Measurements from ENCODE around the gene ZBED2. TPM values are rescaled to one million over a fixed set of nuclear protein-coding genes. Genes with fewer than 3 reads are reported as not detected.

The ZBED2 gene
- polyA plus RNA-seq, 1 of the 3 experiments (the other 2 are of a cell fraction): 0.76 TPM

- Histone ChIP-seq H3K9ac (no peak overlapping the region), H3K36me3 (replicated peaks in 1 of 2; ENCODE audit: control insufficient read depth in 1 of 2, insufficient read depth in 2 of 2, low read length in 1 of 2) (no peaks in the 10 kb centered on the region), H3K4me2 (no peak overlapping the region), H3K27me3 (ENCODE audit: insufficient read depth) (no peaks in the 10 kb centered on the region), H3K27ac (ENCODE audit: low read depth in 2 of 2, low read length in 1 of 2) (no peak overlapping the region), H3K79me2 (ENCODE audit: insufficient read depth) (no peaks in the 10 kb centered on the region), H3K9me3 (no peaks in the 10 kb centered on the region; the same call in 1 of the 2 replicates), H2AFZ (ENCODE audit: low read depth) (no peak overlapping the region; the same call in 1 of the 2 replicates), H4K20me1 (ENCODE audit: insufficient read depth) (no peaks in the 10 kb centered on the region), H3F3A (replicated peaks; ENCODE audit: insufficient read depth) (peaks cover 7% of the 10 kb centered on the region), H3K9me2 (no peaks in the 10 kb centered on the region), H3K4me3 (ENCODE audit: low read depth in 2 of 2, low read length in 1 of 2) (no peak overlapping the region), H3K4me1 (ENCODE audit: control insufficient read depth in 1 of 2, insufficient read depth in 2 of 2, low read depth in 1 of 2, low read length in 1 of 2) (peaks cover 3 to 13% of the 10 kb centered on the region in 2 experiments; a peak in 2 of 4 replicates)
- POLR2A ChIA-PET: no interaction called here
- CTCF ChIA-PET: interaction anchor here (0.8 to 1.3 kb wide), 3 partner anchors 9 to 42 kb away, joined by 3 read pairs; no protein-coding TSS in a partner anchor
- no peak for DNase-seq
- peak; percentile 10; the same call in 1 of the 2 replicates for TF ChIP-seq NFIC (IDR thresholded peaks at IDR 0.05; ENCODE audit: borderline replicate concordance)
- TF ChIP-seq MAX (IDR thresholded peaks at IDR 0.05; ENCODE audit: low read depth): no peak
Measured at GRCh38 chr3:111568911-111569310, 26.2 kb downstream of the ZBED2 start.

- no peaks in the 10 kb centered on the region for H3K9me2 ChIP-seq
- H3F3A ChIP-seq (replicated peaks; ENCODE audit: insufficient read depth): peaks cover 7% of the 10 kb centered on the region
Measured at GRCh38 chr3:111568355-111568754, 26.8 kb downstream of the ZBED2 start.

More at GRCh38 chr3:111568355-111568754, 26.8 kb downstream of the ZBED2 start:
- no peaks in the 10 kb centered on the region for H4K20me1 ChIP-seq (ENCODE audit: insufficient read depth)
- H3K27ac ChIP-seq (ENCODE audit: low read depth in 2 of 2, low read length in 1 of 2): no peak overlapping the region
- no peak overlapping the region; the same call in 1 of the 2 replicates for H2AFZ ChIP-seq (ENCODE audit: low read depth)
- TF ChIP-seq TCF12 (IDR thresholded peaks at IDR 0.05) (peak; percentile 72), FOXJ3 (CRISPR knock-in tag; IDR thresholded peaks at IDR 0.05) (no peak), RCOR1 (IDR thresholded peaks at IDR 0.05; ENCODE audit: low read length) (peak; percentile 49; the same call in 1 of the 2 replicates), CTCF (IDR thresholded peaks at IDR 0.05) (no peak), NRF1 (IDR thresholded peaks at IDR 0.05; ENCODE audit: low read depth, low read length) (no peak), PBX3 (IDR thresholded peaks at IDR 0.05) (peak; percentile 60), EP300 (IDR thresholded peaks at IDR 0.05; ENCODE audit: borderline replicate concordance in 1 of 2, low read depth in 1 of 2, low read length in 1 of 2) (peak; percentile 58 to 60; a peak in 3 of 4 replicates), TEAD4 (IDR thresholded peaks at IDR 0.05; ENCODE audit: borderline replicate concordance, insufficient read depth) (peak; percentile 42; the same call in 1 of the 2 replicates), GATA2 (CRISPR knock-in tag; IDR thresholded peaks at IDR 0.05) (peak; percentile 60), NFIC (IDR thresholded peaks at IDR 0.05; ENCODE audit: borderline replicate concordance) (peak; percentile 31; the same call in 1 of the 2 replicates), JUND (IDR thresholded peaks at IDR 0.05) (peak; percentile 32; the same call in 1 of the 2 replicates)
- no peaks in the 10 kb centered on the region for H3K27me3 ChIP-seq (ENCODE audit: insufficient read depth)
- 31% methylated on average over 2 of the region's 2 CpGs for WGBS (ENCODE audit: low lambda C conversion rate)
- POLR2A ChIA-PET: no interaction called here
- H3K36me3 ChIP-seq (replicated peaks in 1 of 2; ENCODE audit: control insufficient read depth in 1 of 2, insufficient read depth in 2 of 2, low read length in 1 of 2): no peaks in the 10 kb centered on the region
- DNase-seq: no peak
- no peaks in the 10 kb centered on the region; the same call in 1 of the 2 replicates for H3K9me3 ChIP-seq
- no peaks in the 10 kb centered on the region for H3K79me2 ChIP-seq (ENCODE audit: insufficient read depth)
- no peak overlapping the region for H3K4me3 ChIP-seq (ENCODE audit: low read depth in 2 of 2, low read length in 1 of 2)
- H3K4me2 ChIP-seq: no peak overlapping the region
- peaks cover 3 to 13% of the 10 kb centered on the region in 2 experiments; a peak in 2 of 4 replicates for H3K4me1 ChIP-seq (ENCODE audit: control insufficient read depth in 1 of 2, insufficient read depth in 2 of 2, low read depth in 1 of 2, low read length in 1 of 2)
- no peak overlapping the region for H3K9ac ChIP-seq
- CTCF ChIA-PET: interaction anchor here (0.8 to 1.3 kb wide), 2 partner anchors 10 to 17 kb away, joined by 3 read pairs; no protein-coding TSS in a partner anchor

All from SK-N-SH (cell line).